COLO668 (cell line): ENCODE results near the gene CCDC169.
"Not testable (repeated sequence)": the region's sequence is repeated elsewhere in the genome, so short reads cannot be mapped to it uniquely, and the experiment has no call there.

Experiments
- DNase-seq: peaks from one replicate; lab custom pipeline; 2025; ENCODE audit not compliant: unreplicated experiment; lab: John Stamatoyannopoulos, UW

The CCDC169 gene

GRCh38 chr13:36319793-36320192, 22.2 kb upstream of the CCDC169 start:
- DNase-seq, result not testable (repeated sequence)

- DNase-seq, result no peak
Observed at GRCh38 chr13:36313047-36313969, 15.7 kb upstream of the CCDC169 start.

GRCh38 chr13:36310417-36311108, 12.9 kb upstream of the CCDC169 start:
- no peak for DNase-seq

- no peak for DNase-seq
Observed at GRCh38 chr13:36302289-36302688, 4.7 kb upstream of the CCDC169 start.

GRCh38 chr13:36299469-36299868, 1.9 kb upstream of the CCDC169 start:
- not testable (repeated sequence) for DNase-seq

- DNase-seq, result no peak
Observed at GRCh38 chr13:36298535-36299068, 988 bp upstream of the CCDC169 start.

- no peak for DNase-seq
Observed at GRCh38 chr13:36294096-36294495, 3.5 kb downstream of the CCDC169 start.

- DNase-seq, result no peak
Observed at GRCh38 chr13:36293497-36293896, 4.1 kb downstream of the CCDC169 start.

GRCh38 chr13:36288794-36289391, 8.7 kb downstream of the CCDC169 start:
- DNase-seq, result no peak

- DNase-seq, result no peak
Observed at GRCh38 chr13:36286006-36286405, 11.6 kb downstream of the CCDC169 start.

GRCh38 chr13:36282821-36283432, 14.7 kb downstream of the CCDC169 start:
- DNase-seq, result no peak

GRCh38 chr13:36275190-36276002, 22.2 kb downstream of the CCDC169 start:
- peak; percentile 48 for DNase-seq

- no peak for DNase-seq
Observed at GRCh38 chr13:36273431-36273830, 24.2 kb downstream of the CCDC169 start.

- DNase-seq, result no peak
Observed at GRCh38 chr13:36261976-36262375, 35.6 kb downstream of the CCDC169 start.

GRCh38 chr13:36261011-36261410, 36.6 kb downstream of the CCDC169 start:
- DNase-seq, result no peak

- DNase-seq, result no peak
Observed at GRCh38 chr13:36259361-36260137, 38.1 kb downstream of the CCDC169 start.

- no peak for DNase-seq
Observed at GRCh38 chr13:36258831-36259230, 38.8 kb downstream of the CCDC169 start.

GRCh38 chr13:36251526-36251925, 46.1 kb downstream of the CCDC169 start:
- no peak for DNase-seq

GRCh38 chr13:36251017-36251416, 46.6 kb downstream of the CCDC169 start:
- no peak for DNase-seq
